DMS114 treated with DMSO at 0.1 percent for 48 hours (cell line): ENCODE results near the gene AHNAK2.
"Not testable (repeated sequence)": the region's sequence is repeated elsewhere in the genome, so short reads cannot be mapped to it uniquely, and the experiment has no call there.

ENCODE experiments used
- DNase-seq: peaks from one replicate; lab custom pipeline; 2025; ENCODE audit not compliant: unreplicated experiment; lab: John Stamatoyannopoulos, UW

The AHNAK2 gene

DNA sequence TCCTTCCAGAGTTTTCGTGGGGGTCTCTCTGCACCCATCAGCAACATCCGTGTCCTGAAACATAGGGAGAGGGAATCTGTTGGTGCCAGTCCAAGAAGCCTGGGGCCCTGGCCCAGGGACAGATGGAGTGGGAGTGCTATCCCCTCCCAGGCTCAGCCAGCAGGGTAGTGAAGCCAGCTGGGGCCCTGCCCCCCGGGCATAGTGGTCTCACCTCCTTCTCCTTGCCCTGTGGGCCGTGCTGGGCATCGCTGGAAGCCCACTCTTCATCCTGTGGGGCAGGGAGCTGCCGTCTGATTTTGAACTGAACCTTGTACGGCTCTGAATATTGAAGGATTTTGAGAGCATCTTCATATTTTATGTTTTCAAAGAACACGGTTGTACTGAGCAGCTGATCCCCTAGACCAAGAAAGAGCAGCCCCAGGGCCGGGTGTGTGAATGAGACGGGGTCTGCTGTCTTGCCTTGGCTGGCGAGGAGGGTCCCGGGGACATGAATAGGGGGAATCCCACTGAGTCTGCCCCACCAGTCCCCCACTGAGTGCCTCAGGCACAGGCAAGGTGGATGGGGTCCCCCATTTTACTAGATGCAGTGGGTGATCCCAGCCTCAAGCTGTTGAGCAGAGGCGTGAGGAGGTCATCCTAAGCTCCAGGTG, 23.3 kb downstream of the AHNAK2 start:
- no peak for DNase-seq

DNA sequence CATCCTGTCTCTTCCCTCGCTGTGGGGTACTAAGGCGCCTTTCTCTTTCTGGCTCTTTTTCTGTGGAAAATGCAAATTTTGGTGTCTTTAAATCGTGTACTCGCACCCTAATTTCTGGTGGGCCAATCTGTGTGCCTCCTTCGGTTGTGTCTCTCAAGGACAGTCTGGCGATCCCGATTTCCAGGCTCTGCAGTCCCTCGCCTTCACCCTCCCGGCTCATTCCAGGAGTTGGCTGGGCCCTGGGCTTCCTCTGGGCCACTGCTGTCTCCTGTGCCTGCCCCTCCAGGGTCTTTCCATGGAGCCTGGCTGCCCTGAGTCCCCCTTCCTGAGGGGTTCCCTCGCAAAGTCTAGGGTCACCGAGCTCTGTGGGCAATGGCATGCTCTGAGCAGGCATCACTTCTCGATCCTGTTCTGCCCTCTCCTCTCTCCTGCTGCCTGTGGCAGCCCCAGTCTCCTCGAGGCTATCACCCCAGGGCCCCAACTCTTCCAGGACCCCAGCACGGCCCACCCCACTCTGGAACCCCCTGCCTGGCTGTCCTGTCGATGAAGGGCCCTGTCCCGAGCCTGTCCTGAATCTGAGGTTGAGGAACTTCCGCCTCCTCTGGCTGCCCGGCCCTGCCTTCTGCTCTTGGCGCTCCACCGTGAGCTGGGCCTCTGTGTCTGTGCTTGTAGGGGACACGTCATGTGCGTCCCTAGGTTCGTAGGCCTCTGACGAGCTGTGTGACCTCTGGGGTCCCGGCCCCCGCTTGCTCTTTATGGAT, 24.1 kb downstream of the AHNAK2 start:
- DNase-seq: no peak

DNA sequence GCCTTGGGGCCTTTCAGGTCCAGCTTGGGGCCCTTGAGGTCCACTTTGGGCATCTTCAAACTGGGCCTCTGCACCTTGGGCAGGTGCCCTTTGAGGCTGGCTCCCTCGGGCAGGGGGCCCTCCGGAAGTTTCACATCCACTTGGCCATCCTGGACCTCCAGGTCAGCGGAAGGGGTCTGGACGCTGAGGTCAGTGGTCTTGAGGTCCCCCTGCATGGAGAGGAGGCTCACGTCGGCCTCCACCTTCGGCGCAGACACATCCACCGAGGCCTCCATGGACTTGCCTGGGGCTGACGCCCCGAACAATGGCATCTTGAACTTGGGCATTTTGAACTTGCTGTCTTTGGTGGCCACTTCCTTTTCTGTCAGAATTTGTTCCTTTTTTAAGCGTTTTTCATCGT, 25.1 kb downstream of the AHNAK2 start:
- DNase-seq: no peak

DNA sequence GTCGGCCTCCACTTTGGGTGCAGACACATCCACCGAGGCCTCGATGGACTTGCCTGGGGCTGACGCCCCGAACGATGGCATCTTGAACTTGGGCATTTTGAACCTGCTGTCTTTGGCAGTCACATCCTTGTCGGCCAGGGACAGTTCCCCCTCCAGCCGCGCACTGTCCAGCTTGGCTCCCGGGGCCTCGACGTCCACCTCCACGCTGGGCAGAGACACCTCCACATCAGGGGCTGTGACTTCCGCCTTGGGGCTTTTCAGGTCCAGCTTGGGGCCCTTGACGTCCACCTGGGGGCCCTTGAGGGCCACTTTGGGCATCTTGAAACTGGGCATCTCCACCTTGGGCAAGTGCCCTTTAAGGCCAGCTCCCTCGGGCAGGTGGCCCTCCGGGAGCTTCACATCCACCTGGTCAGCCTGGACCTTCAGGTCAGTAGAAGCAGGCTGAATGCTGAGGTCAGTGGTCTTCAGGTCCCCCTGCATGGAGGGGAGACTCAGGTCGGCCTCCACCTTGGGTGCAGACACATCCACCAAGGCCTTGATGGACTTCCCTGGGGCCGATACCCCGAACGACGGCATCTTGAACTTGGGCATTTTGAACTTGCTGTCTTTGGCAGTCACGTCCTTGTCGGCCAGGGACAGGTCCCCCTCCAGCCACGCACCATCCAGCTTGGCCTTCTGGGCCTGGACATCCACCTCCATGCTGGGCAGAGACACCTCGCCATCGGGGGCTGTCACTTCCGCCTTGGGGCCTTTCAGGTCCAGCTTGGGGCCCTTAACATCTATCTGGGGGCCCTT, 26.1 kb downstream of the AHNAK2 start:
- DNase-seq: not testable (repeated sequence)

DNA sequence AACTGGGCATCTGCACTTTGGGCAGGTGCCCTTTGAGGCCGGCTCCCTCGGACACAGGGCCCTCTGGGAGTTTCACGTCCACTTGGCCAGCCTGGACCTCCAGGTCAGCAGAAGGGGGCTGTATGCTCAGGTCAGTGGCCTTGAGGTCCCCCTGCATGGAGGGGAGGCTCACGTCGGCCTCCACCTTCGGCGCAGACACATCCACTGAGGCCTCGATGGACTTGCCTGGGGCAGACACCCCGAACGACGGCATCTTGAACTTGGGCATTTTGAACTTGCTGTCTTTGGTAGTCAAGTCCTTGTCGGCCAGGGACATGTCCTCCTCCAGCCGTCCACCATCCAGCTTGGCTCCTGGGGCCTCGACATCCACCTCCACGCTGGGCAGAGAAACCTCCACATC, 27.5 kb downstream of the AHNAK2 start:
- DNase-seq: not testable (repeated sequence)

DNA sequence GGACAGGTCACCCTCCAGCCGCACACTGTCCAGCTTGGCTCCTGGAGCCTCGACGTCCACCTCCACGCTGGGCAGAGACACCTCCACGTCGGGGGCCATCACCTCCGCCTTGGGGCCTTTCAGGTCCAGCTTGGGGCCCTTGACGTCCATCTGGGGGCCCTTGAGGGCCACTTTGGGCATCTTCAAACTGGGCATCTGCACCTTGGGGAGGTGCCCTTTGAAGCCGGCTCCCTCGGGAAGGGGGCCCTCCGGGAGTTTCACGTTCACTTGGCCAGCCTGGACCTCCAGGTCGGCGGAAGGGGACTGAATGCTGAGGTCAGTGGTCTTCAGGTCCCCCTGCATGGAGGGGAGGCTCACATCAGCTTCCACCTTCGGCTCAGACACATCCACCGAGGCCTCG, 28.2 kb downstream of the AHNAK2 start:
- DNase-seq: no peak

DNA sequence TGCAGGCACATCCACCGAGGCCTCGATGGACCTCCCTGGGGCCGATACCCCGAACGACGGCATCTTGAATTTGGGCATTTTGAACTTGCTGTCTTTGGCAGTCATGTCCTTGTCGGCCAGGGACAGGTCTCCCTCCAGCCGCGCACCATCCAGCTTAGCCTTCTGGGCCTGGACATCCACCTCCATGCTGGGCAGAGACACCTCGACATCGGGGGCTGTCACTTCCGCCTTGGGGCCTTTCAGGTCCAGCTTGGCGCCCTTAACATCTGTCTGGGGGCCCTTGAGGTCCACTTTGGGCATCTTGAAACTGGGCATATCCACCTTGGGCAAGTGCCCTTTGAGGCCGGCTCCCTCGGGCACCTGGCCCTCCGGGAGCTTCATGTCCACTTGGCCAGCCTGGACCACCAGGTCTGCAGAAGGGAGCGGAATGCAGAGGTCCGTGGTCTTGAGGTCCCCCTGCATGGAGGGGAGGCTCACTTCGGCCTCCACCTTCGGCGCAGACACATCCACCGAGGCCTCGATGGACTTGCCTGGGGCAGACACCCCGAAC, 28.7 kb downstream of the AHNAK2 start:
- DNase-seq: not testable (repeated sequence)

DNA sequence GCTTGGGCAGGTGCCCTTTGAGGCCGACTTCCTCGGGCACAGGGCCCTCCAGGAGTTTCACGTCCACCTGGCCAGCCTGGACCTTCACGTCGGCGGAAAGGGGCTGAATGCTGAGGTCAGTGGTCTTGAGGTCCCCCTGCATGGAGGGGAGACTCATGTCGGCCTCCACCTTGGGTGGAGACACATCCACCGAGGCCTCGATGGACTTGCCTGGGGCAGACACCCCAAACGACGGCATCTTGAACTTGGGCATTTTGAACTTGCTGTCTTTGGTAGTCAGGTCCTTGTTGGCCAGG, 29.5 kb downstream of the AHNAK2 start:
- DNase-seq: no peak

DNA sequence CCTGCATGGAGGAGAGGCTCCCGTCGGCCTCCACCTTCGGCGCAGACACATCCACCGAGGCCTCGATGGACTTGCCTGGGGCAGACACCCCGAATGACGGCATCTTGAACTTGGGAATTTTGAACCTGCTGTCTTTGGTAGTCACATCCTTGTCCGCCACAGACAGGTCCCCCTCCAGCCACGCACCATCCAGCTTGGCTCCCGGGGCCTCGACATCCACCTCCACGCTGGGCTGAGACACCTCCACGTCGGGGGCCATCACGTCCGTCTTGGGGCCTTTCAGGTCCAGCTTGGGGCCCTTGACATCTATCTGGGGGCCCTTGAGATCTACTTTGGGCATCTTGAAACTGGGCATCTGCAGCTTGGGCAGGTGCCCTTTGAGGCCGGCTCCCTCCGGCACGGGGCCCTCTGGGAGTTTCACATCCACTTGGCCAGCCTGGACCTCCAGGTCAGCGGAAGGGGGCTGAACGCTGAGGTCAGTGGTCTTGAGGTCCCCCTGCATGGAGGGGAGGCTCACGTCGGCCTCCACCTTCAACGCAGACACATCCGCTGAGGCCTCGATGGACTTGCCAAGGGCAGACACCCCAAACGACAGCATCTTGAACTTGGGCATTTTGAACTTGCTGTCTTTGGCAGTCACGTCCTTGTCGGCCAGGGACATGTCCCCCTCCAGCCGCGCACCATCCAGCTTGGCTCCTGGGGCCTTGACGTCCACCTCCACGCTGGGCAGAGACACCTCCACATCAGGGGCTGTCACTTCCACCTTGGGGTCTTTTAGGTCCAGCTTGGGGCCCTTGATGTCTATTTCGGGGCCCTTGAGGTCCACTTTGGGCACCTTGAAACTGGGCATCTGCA, 30.1 kb downstream of the AHNAK2 start:
- not testable (repeated sequence) for DNase-seq

DNA sequence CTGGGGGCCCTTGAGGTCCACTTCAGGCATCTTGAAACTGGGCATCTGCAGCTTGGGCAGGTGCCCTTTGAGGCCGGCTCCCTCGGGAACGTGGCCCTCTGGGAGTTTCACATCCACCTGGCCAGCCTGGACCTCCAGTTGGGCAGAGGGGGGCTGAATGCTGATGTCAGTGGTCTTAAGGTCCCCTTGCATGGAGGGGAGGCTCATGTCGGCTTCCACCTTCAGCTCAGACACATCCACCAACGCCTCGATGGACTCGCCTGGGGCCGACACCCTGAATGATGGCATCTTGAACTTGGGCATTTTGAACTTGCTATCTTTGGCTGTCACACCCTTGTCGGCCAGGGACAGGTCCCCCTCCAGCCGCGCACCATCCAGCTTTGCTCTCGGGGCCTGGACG, 31.0 kb downstream of the AHNAK2 start:
- not testable (repeated sequence) for DNase-seq

DNA sequence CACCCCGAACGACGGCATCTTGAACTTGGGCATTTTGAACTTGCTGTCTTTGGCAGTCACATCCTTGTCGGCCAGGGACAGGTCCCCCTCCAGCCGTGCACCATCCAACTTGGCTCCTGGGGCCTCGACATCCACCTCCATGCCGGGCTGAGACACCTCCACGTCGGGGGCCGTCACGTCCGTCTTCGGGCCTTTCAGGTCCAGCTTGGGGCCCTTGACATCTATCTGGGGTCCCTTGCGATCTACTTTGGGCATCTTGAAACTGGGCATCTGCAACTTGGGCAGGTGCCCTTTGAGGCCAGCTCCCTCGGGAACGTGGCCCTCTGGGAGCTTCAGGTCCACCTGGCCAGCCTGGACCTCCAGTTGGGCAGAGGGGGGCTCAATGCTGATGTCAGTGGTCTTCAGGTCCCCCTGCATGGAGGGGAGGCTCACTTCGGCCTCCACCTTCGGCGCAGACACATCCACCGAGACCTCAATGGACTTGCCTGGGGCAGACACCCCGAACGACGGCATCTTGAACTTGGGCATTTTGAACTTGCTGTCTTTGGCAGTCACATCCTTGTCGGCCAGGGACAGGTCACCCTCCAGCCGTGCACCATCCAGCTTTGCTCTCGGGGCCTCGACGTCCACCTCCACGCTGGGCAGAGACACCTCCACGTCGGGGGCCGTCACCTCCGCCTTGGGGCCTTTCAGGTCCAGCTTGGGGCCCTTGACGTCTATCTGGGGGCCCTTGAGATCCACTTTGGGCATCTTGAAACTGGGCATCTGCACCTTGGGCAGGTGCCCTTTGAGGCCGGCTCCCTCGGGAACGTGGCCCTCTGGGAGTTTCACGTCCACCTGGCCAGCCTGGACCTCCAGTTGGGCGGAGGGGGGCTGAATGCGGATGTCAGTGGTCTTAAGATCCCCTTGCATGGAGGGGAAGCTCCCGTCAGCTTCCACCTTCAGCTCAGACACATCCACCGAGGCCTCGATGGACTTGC, 31.9 kb downstream of the AHNAK2 start:
- not testable (repeated sequence) for DNase-seq

DNA sequence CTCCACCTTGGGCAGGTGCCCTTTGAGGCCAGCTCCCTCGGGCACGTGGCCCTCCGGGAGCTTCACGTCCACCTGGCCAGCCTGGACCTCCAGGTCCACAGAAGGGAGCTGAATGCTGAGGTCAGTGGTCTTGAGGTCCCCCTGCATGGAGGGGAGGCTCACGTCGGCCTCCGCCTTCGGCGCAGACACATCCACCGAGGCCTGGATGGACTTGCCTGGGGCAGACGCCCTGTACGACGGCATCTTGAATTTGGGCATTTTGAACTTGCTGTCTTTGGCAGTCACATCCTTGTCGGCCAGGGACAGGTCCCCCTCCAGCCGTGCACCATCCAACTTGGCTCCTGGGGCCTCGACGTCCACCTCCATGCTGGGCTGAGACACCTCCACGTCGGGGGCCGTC, 32.9 kb downstream of the AHNAK2 start:
- not testable (repeated sequence) for DNase-seq

DNA sequence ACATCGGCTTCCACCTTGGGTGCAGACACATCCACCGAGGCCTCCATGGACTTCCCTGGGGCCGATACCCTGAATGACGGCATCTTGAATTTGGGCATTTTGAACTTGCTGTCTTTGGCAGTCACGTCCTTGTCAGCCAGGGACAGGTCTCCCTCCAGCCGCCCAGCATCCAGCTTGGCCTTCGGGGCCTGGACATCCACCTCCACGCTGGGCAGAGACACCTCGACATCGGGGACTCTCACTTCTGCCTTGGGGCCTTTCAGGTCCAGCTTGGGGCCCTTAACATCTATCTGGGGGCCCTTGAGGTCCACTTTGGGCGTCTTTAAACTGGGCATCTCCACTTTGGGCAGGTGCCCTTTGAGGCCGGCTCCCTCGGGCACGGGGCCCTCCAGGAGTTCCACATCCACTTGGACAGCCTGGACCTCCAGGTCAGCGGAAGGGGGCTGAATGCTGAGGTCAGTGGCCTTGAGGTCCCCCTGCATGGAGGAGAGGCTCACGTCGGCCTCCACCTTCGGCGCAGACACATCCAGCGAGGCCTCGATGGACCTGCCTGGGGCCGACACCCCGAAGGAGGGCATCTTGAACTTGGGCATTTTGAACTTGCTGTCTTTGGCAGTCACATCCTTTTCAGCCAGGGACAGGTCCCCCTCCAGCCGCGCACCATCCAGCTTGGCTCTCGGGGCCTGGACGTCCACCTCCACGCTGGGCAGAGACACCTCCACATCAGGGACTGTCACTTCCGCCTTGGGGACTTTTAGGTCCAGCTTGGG, 33.6 kb downstream of the AHNAK2 start:
- DNase-seq: not testable (repeated sequence)

DNA sequence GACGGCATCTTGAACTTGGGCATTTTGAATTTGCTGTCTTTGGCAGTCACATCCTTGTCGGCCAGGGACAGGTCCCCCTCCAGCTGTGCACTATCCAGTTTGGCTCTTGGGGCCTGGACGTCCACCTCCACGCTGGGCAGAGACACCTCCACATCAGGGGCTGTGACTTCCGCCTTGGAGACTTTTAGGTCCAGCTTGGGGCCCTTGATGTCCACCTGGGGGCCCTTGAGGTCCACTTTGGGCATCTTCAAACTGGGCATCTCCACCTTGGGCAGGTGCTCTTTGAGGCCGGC, 34.2 kb downstream of the AHNAK2 start:
- DNase-seq: not testable (repeated sequence)

DNA sequence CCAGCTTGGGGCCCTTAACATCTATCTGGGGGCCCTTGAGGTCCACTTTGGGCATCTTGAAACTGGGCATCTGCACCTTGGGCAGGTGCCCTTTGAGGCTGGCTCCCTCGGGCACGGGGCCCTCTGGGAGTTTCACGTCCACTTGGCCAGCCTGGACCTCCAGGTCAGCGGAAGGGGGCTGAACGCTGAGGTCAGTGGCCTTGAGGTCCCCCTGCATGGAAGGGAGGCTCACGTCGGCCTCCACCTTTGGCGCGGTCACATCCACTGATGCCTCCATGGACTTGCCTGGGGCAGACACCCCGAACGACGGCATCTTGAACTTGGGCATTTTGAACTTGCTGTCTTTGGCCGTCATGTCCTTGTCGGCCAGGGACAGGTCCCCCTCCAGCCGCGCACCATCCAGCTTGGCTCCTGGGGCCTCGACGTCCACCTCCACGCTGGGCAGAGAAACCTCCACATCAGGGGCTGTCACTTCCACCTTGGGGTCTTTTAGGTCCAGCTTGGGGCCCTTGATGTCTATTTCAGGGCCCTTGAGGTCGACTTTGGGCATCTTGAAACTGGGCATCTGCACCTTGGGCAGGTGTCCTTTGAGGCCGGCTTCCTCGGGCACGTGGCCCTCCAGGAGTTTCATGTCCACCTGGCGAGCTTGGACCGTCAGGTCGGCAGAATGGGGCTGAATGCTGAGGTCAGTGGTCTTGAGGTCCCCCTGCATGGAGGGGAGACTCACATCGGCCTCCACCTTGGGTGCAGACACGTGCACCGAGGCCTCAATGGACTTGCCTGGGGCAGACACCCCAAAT, 34.8 kb downstream of the AHNAK2 start:
- not testable (repeated sequence) for DNase-seq

DNA sequence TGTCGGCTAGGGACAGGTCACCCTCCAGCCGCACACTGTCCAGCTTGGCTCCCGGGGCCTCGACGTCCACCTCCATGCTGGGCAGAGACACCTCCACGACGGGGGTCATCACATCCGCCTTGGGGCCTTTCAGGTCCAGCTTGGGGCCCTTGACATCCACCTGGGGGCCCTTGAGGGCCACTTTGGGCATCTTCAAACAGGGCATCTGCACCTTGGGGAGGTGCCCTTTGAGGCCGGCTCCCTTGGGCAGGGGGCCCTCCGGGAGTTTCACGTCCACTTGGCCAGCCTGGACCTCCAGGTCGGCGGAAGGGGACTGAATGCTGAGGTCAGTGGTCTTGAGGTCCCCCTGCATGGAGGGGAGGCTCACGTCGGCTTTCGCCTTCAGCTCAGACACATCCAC, 35.6 kb downstream of the AHNAK2 start:
- no peak for DNase-seq

DNA sequence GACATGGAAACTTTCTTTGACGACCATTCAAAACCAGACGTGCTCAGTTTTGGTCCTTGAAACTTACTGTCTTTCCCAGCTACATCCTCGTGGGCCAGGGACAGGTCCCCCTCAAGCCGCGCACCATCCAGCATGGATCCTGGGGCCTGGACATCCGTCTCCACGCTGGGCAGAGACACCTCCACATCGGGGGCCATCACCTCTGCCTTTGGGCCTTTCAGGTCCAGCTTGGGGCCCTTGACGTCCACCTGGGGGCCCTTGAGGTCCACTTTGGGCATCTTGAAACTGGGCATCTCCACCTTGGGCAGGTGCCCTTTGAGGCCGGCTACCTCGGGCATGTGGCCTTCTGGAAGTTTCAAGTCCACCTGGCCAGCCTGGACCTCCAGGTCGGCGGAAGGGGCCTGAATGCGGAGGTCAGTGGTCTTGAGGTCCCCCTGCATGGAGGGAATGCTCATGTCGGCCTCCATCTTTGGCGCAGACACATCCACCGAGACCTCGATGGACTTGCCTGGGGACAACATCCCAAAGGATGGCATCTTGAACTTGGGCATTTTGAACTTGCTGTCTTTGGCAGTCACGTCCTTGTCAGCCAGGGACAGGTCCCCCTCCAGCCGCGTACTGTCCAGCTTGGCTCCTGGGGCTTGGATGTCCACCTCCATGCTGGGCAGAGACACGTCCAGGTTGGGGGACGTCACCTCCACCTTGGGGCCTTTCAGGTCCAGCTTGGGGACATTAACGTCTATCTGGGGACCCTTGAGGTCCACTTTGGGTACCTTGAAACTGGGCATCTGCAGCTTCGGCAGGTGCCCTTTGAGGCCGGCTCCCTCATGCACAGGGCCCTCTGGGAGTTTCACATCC, 36.4 kb downstream of the AHNAK2 start:
- no peak for DNase-seq
